Esophagus squamous epithelium (tissue), 5 donors: Measurements from ENCODE around the gene FAM171A2. TPM values are rescaled to one million over a fixed set of nuclear protein-coding genes. Genes with fewer than 3 reads are reported as not detected.

ENCODE experiments used
- DNase-seq: peaks from one replicate; lab custom pipeline; 2025; lab: John Stamatoyannopoulos, UW
- H3K27ac ChIP-seq, 4 donors: fragments of 200-600 bp; sonication (generic); one replicate each; pipeline ENCODE4 v1.5.1; 2016 to 2019; ENCODE audit warnings: mild to moderate bottlenecking in 1 of 4
- H3K27me3 ChIP-seq, 4 donors: fragments of 200-600 bp; sonication (generic); 1 replicate in 3 of 4; 2 replicates in 1 of 4; pipeline versions ENCODE4 v1.5.1 to v1.6.0; 2017 to 2021; ENCODE audit warnings: antibody characterized with exemption in 1 of 4
- H3K36me3 ChIP-seq, 3 donors: fragments of 200-600 bp; sonication (generic); one replicate each; pipeline ENCODE4 v1.5.1; 2016 to 2019
- H3K4me1 ChIP-seq, 3 donors: fragments of 200-600 bp; sonication (generic); one replicate each; pipeline ENCODE4 v1.5.1; 2017 to 2019
- H3K4me3 ChIP-seq, 4 donors: fragments of 200-600 bp; sonication (generic); 1 replicate in 3 of 4; 2 replicates in 1 of 4; pipeline ENCODE4 v1.5.1; 2016 to 2019; ENCODE audit warnings: mild to moderate bottlenecking in 2 of 4, moderate library complexity in 1 of 4
- H3K9me3 ChIP-seq, 3 donors: fragments of 200-600 bp; sonication (generic); one replicate each; pipeline ENCODE4 v1.5.1; 2016 to 2019
- POLR2A ChIP-seq, 4 donors: fragments of 450-650 bp; IDR thresholded peaks; one replicate each; pipeline ENCODE4 v1.6.1; 2017; ENCODE audit warnings: antibody characterized with exemption in 4 of 4, mild to moderate bottlenecking in 4 of 4, moderate library complexity in 3 of 4
- WGBS, 2 donors: methylation state at CpG; one replicate each; pipeline ENCODE4 v1.1.5; 2018; 5-methylcytosine and 5-hydroxymethylcytosine counted together
- intact Hi-C: fragments of 100-400 bp; cut with DNase I; formaldehyde crosslinking; loops from one replicate; pipeline ENCODE4 v1.15.0; 2022
- total RNA-seq, 4 donors: library from RNA; depleted of rRNA; stranded (reverse); fragments of >200 nt; gene quantifications; one replicate each; pipeline ENCODE4 v1.1.0, GENCODE V29; 2016
- TF ChIP-seq, protein P1 (sequence below), 6 experiments: fragments of 450-650 bp in 4 of 6; fragments of 200-600 bp in 2 of 6; sonication (generic) in 2 of 6; IDR thresholded peaks; one replicate each; pipeline ENCODE4 v1.5.1; 2016 to 2019; ENCODE audit warnings: antibody characterized with exemption in 6 of 6, mild to moderate bottlenecking in 4 of 6, moderate library complexity in 4 of 6
- donor health status: DM: yes; HTN: yes; CAD: no.

The FAM171A2 gene
- total RNA-seq, 4 donors from 2014 or later, result 0.35 to 17.4 (median 3.2) TPM

- Histone ChIP-seq H3K4me3 (no peak overlapping the region), H3K9me3 (no peaks in the 10 kb centered on the region), H3K27me3 (no peaks in the 10 kb centered on the region), H3K36me3 (peaks cover 20 to 29% (median 26%) of the 10 kb centered on the region in 3 donors), H3K27ac (no peak overlapping the region), H3K4me1 (peaks cover 0 to 12% (median 4%) of the 10 kb centered on the region in 3 donors)
- DNase-seq, result no peak
- WGBS, 2 donors, result 74 to 86% methylated on average over 5 to 15 of the region's 17 CpGs
- TF ChIP-seq POLR2A (IDR thresholded peaks at IDR 0.05), result no peak
- TF ChIP-seq, protein P1, sequence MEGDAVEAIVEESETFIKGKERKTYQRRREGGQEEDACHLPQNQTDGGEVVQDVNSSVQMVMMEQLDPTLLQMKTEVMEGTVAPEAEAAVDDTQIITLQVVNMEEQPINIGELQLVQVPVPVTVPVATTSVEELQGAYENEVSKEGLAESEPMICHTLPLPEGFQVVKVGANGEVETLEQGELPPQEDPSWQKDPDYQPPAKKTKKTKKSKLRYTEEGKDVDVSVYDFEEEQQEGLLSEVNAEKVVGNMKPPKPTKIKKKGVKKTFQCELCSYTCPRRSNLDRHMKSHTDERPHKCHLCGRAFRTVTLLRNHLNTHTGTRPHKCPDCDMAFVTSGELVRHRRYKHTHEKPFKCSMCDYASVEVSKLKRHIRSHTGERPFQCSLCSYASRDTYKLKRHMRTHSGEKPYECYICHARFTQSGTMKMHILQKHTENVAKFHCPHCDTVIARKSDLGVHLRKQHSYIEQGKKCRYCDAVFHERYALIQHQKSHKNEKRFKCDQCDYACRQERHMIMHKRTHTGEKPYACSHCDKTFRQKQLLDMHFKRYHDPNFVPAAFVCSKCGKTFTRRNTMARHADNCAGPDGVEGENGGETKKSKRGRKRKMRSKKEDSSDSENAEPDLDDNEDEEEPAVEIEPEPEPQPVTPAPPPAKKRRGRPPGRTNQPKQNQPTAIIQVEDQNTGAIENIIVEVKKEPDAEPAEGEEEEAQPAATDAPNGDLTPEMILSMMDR (IDR thresholded peaks at IDR 0.05), result no peak
- intact Hi-C loops, result no loop called here
Observed at GRCh38 chr17:44355642-44356099, 8.0 kb downstream of the FAM171A2 start.

- TF ChIP-seq POLR2A (IDR thresholded peaks at IDR 0.05), result no peak
- TF ChIP-seq, protein P1 (IDR thresholded peaks at IDR 0.05), result peak in 4 of 6 experiments; percentile 12 to 37 (median 20)
- no peaks in the 10 kb centered on the region for H3K9me3 ChIP-seq
- no peak overlapping the region for H3K27ac ChIP-seq
- intact Hi-C loops, result no loop called here
- DNase-seq, result no peak
- H3K36me3 ChIP-seq, result peaks cover 28 to 37% (median 32%) of the 10 kb centered on the region in 3 donors
- H3K4me3 ChIP-seq, result peak overlapping the region in 2 of 4 donors; percentile 43 to 60
- H3K27me3 ChIP-seq, result no peaks in the 10 kb centered on the region
- peaks cover 0 to 18% (median 4%) of the 10 kb centered on the region in 3 donors for H3K4me1 ChIP-seq
- WGBS, 2 donors, result 66 to 68% methylated on average over 11 to 13 of the region's 77 CpGs
Observed at GRCh38 chr17:44354582-44355561, 8.8 kb downstream of the FAM171A2 start.

DNA sequence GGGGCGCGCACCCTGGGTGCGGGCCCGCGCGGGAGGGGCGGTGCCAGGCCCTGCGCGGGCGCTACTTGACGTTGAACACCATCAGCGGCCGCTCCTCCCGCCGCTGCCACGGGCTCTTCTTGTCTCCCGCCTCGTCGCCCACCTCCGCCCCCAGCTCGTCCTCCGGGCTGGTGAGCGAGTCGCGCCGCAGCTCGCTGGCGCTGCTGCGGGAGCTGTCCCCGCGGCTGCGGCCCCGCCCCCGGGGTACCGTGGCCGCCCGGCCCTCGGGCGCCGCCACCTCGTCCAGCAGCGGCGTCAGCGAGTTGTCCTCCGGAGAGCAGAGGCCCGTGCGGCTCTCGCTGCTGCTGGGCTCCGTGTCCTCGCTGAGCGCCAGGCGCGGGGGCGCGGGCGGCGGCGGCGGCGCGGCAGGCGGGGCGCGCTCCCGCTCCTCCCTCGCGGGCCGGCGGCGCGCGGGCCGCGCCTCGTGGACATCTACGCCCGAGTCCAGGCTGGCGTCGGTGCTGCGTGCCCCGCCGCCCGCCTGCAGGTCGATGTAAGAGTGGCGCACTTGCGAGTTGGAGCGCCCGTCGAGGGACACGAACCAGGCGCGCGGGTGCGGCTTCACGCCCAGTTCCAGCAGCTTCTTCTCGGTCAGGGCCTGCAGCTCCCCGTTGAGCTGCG, 9.9 kb downstream of the FAM171A2 start:
- H3K27me3 ChIP-seq, result no peaks in the 10 kb centered on the region
- TF ChIP-seq, protein P1 (IDR thresholded peaks at IDR 0.05), result no peak
- no peak for TF ChIP-seq POLR2A (IDR thresholded peaks at IDR 0.05)
- peaks cover 8 to 28% (median 10%) of the 10 kb centered on the region in 3 donors for H3K4me1 ChIP-seq
- peak overlapping the region in 3 of 4 donors; percentile 30 to 60 (median 43) for H3K4me3 ChIP-seq
- 67% methylated on average over 3 of the region's 98 CpGs; no CpG with 5 or more reads in 1 of the 2 donors for WGBS, 2 donors
- no peak for DNase-seq
- H3K36me3 ChIP-seq, result peaks cover 32 to 48% (median 35%) of the 10 kb centered on the region in 3 donors
- H3K27ac ChIP-seq, result peak overlapping the region in 3 of 4 donors; percentile 21 to 60 (median 58)
- H3K9me3 ChIP-seq, result no peaks in the 10 kb centered on the region
- intact Hi-C loops, result no loop called here

DNA sequence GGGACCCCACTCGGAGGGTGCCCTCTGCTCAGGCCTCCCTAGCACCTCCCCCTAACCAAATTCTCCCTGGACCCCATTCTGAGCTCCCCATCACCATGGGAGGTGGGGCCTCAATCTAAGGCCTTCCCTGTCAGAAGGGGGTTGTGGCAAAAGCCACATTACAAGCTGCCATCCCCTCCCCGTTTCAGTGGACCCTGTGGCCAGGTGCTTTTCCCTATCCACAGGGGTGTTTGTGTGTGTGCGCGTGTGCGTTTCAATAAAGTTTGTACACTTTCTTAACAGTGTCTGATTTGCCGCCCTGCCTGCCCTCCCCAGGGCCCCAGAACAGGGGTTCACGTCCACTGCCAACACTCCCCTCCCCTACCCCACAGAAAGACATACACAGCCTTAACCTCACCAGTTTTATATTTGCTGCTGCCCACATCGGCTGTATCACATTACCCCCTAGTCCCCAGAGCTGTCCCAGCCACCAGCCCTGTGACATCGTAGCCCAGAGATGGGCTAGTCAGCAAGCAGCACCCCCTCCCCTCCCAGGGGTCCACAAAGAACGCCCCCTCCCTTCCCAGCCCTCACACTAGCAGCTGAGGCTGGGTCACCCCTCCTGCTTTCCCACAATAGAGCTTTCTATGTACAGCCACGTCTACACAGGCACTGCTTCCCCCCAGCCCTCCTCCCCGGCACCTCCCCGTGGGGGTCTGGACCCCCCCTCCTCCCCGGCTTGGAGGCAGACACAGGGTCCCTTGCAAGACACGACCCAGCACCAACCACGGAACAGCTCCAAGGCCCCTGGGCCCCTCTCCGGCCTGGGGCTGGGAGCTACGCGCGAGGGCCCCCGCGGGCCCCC, 10.6 kb downstream of the FAM171A2 start:
- Histone ChIP-seq H3K9me3 (no peaks in the 10 kb centered on the region), H3K36me3 (peaks cover 32 to 53% (median 35%) of the 10 kb centered on the region in 3 donors), H3K27ac (peak overlapping the region in 3 of 4 donors; percentile 10 to 60 (median 58)), H3K4me3 (peak overlapping the region in 3 of 4 donors; percentile 30 to 60 (median 43)), H3K27me3 (no peaks in the 10 kb centered on the region), H3K4me1 (peaks cover 14 to 36% (median 16%) of the 10 kb centered on the region in 3 donors)
- WGBS, 2 donors, result 50 to 73% methylated on average over 8 to 10 of the region's 22 CpGs
- TF ChIP-seq, protein P1 (IDR thresholded peaks at IDR 0.05), result no peak
- no peak for TF ChIP-seq POLR2A (IDR thresholded peaks at IDR 0.05)
- no peak for DNase-seq
- intact Hi-C loops, result no loop called here
